DMS53 (cell line): Measurements from ENCODE around the gene TUBB6.
A peak's percentile ranks its signal among the peaks of the same experiment; 100 is the strongest.

Experiments used
- DNase-seq: peaks from one replicate; lab custom pipeline; 2025; lab: John Stamatoyannopoulos, UW

TUBB6 gene

DNA sequence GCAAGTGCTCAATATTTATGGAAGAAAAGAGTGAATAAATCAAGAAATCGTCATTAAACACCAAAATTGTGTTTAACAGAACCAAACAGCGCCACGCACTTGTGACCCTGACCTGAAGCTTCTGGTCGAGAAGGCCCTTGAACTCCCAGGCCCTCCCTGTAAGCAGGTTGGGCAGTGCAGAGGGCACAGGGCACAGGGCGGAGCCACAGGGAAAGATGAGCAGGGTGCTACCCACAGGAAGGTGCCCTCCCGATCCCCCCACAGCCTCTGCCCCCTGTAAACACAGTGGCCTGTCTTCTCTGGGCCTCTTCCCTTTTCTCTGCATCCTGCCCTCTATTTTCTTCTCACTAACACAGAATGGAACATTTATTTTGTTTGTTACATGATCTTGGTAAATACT is 16.9 kb upstream of the TUBB6 start:
- no peak for DNase-seq

DNA sequence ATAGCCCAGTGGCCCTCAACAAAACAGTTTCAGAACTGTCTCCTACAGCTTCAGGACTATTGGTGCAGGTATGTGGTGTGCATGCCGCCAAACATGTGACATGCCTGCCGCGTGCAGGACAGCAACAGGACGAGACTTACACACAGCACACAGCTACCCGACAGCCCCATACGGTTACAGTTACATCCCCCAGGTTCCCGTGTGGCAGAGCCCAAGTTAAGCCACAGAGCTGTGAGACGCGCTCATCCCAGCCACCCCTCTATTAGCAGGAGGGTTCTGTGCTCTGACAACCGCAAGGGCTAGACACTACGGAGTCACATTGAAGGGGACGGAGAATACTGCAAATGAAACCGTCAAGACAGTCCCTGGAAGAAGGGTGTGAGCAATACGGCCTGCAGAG is 16.4 kb upstream of the TUBB6 start:
- DNase-seq = no peak

DNA sequence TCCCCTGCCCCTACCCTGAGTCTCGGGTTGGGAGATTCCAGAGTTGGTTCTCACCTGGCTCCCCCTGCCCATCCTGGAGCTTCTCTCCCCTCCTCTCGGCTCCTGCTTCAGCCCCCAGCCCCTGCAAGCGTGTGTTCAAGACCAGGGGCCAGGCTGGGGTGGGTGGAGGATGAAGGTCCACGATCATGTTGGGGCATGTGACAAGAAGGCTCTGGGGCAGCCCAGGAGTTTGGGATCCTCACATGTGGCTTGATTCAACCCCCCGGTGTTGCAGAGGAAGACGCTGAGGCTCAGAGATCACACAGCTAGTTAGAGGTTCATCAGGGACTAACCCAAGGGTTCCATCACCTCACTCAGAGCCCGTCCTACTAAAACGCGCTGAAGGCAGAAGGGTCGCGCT is 14.2 kb upstream of the TUBB6 start:
- no peak for DNase-seq

DNA sequence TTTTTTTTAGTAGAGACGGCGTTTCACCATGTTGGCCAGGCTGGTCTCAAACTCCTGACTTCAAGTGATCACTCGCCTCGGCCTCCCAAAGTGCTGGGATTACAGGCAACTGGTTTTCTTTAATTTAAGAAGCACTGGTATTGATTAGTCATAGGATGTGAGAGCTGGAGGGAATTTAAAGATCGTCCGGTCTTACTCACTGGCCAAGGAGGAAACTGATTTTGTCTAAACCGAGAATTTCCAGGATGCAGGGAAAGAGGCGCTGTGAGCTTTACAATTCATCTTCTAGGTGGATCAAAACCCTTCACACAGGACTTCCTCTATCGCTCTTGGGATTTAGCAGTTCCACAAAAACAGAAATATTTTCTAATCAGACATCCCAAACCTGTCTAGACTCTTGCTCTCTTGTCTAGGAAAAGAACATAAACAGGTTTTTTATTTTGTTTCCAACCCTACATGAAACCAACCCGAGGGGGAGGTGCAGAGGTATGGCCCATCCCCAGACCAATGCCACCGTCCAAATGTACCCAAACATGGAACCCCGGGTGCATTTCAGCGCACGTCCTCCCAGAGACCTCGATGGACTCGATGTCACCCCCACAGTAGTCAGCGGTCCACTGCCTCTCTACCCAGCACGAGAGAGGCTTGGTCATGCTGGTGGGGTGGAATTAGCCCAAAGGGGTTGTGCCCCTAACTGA is 12.5 kb upstream of the TUBB6 start:
- no peak for DNase-seq

DNA sequence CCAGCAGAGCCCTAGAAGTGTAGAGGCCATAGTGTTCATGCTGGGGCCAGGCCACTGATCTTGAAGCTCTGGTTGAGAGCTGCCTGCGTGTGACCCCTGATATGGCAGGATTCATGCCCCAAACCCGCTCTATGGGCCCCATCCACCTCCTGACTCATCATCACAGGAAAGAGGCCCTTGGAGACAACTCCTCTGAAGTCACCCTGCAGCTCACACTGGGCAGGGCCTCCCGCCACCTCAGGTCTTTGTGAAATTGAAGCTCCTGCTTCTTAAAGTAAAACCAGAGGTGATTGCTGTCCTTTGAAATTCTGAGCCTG is 12.0 kb upstream of the TUBB6 start:
- DNase-seq = no peak

DNA sequence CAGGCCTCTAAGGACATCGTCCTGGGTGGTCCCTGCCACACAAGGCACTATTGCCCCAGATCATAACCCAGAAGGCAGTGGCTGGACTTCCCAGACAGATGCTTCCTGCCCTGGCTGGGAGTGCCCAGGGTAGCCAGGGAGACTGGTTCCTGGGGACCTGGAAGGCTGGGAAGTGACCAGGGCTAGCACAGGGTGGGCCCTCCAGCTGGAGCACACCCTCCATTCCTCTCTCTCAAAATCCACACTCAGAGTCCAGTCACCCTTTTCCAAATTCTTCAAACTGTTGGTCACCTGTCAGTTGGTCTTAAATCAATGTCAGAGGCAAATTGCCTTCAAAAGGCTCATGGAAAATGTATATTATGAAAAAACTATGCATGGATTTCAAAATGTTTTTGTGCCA is 11.6 kb upstream of the TUBB6 start:
- DNase-seq = no peak

DNA sequence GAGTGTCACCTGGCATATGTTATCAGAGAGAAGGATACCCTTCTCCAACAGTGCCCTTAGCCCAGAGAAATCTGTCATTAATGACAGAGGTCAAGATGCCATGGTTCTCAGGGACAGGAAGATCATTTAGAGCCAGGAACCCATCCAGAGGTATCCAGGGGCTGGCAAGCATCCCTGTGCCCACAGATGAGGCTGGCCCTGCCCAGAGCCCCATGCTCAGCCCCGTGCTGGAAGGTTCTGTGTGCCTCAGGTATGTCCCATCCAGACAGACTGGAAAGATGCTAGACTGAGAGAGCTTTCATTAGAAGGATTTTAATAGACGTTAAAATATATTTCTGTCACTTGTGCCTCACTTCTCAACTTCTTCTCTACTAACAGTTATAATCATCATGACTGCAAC is 8.2 kb upstream of the TUBB6 start:
- no peak for DNase-seq

DNA sequence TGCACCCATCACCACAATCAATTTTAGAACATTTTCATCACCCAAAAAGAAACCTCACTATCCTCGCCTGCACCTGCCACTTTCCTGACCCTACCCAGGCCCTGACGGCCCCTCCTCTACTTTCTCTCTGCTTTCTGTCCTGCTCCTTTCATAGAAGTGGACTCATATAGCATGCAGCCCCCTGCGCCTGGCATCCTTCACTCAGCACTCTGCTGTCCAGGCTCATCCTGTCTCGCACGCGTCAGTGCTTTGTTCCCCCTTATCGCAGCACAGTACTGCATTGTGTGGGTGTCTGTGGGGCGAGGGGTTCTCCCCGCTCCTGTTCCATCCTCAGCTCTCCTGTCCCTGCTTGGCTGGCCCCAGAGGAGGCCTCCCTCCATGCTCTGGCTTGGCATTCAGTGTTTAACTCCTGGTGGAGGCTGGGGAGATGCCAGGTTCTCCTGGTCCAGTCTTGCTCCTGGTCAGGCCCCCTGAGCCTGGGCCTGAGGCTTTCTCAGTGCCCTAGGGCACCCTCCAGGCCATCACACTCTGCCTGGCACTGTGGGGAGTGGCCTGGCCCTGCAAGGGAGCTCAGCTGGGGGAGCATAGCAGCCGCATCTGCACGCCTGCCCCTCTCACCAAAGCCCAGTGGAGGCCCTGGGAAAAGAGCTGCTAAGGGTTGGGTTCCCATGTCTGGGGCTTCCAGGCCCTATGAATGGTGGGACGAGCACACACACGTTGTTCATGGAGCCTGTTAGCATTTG is 6.6 kb upstream of the TUBB6 start:
- DNase-seq = no peak

DNA sequence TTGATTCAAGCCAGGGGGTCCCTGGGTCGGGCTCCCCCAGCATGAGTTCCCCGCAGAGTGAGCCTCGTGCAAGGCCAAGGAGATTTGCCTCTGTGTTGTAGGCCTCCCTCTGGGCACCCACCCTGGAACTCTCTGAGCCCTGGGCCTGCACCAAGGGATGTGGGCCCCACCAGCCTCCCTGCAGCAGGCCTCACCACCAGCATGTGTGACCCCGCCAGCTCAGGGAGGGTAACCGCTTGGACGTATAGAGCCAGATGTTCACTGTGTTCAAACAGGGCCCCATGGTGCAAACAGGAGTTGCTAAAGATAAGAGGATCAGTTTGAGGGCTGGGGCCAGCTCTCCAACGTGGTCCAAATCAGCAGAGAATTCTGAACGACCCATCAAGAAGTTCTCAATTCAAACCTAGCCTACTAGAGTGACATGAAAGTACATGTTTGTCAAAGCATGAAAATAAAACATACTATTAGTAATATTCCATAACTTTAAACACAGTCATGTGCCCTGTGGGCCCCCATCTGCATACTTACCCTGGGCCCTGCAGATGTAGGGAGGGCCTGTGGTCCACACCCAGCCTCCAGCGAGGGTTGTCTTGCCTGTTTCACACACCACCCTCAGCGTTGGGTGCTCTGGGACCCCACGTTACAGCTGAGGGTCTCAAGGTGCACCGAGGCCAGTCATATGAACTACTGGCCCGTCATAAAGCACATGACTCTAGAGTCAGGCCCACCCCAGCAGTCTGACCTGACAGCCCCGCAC is 5.5 kb upstream of the TUBB6 start:
- DNase-seq = no peak

DNA sequence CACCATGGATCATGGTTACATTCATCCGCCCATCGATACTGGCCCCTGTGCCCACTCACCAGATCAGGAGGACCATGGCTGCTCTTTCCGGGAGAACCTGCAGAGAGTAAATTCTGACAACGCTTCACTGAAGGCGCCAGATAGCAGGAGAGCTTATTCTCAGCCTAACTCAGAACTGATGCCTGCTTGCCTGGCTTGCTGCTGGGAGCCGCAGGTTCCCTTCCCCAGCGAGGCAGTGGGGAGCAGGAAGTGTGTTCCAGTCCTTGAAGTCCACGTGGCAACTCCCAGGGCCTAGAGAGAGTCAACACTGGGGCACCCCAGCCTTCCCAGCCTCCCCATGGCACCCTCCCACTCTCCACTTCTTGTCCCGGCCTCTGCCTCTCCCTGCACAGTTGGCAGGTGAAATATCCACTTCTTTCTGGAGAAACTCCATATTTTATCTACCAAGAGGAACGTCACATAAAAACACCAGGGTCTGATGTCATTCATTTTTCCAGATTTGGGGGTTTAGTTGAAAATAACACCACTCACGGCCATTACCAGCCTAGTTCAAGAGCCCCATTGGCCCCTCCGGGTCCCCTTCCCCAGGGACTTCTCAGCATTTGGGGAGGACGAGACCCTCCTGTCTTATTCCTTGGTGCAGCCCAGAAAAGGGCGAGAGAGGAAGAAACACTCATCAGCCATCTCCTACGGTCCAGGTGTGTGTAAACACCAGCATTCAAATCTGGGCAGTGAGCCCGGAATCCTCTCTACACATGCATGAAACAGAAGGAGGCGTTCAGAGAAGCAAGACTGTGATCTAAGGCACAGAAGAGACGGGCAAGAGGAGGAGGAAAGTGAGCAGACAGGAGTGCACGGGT is 3.5 kb upstream of the TUBB6 start:
- DNase-seq = peak; percentile 90

DNA sequence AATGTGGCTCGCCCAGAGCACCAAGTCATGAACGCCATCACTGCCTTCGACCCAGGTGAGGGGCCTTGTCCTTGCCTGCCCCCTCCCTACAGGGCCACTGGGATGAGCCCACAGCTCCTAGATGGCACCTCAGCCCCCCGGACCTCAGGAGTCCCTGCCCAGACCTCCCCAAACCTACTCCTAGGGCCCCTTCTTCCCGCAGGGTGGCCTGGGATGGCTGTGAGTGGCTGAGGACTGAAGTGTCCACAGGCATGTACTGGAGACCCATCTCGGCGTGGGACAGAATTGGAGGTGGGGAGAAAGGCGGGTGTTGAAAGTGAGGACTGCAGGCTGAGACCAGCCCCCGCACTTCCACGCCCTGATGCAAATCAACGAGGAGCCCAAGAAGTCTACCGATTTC is 2.8 kb upstream of the TUBB6 start:
- no peak for DNase-seq

DNA sequence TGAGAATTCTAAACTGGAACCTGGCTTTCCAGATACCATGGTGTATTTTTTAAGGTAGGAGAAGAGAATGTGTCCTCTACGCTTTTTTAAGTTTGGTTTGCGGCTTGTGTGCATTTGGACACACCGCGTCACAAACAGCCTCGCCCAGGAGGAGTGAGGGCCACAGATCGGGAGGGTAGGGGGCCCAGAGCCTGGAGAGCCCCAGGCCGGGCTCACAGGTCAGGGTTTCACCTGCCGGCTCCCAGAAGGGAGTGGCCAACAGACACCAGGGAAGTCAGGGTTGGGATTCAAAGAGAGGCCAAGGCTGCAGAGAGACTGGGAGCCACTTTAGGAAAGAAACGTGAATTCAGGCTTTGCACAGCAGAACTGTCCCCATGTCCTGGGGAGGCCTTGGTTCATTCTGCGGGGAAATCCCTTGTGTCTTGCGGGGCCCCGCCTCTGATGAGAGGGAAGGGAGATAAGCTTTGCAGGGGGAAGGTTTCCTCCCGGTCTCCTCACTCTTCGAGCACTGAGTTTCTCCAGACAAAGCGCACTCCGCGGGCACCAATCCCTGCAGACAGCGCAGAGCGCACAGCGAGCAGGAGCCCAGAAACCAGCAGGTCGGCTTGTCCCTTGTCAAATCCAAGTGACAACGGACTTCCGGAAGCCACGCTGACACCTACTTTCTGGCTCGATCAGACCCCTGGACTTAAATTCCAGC is 2.0 kb upstream of the TUBB6 start:
- no peak for DNase-seq

DNA sequence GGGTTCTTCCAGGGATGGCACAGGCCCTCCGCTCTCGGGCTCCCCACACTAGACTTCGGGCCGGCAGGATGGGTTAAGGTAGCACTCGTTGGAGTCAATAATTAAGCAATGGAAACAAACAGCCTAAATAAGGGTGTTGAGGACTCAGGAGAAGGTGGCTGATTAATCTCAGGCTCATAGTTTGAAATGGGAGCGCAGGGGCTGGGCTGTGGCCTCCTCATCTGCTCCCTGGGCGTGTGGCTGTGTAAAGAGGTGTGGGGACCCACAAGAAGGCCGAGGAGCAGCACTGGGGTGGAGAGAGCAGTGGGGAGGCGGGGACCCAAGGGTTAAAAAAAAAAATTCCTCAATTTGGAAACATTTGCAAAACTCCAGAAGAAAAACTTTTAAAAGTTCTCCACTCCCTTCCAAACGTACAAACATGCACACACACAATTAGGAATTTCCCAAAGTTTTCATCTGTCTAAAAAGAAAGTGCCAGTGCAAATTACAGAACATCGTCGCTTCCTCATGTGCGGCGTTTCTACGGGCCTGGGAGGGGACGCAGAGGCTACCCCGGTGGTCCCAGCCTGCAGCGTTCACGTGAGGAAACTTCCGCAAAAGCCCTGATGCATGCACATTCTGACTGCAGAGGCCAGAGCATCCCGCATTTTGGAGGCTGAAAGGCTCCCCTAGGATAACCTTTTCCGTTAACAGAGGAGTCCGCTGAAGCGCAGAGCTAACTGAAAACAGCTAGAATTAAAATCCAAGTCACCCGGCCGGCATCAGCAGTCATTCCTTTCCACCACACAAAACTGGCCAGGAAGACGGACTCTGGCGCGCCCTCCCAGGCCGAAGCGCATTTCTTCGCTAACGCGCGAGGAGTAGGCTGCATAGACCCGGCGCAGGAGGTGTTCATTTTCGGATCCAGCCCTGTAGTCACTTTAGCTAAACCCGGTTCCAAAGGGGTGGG is 1.0 kb upstream of the TUBB6 start:
- DNase-seq = peak; percentile 62

DNA sequence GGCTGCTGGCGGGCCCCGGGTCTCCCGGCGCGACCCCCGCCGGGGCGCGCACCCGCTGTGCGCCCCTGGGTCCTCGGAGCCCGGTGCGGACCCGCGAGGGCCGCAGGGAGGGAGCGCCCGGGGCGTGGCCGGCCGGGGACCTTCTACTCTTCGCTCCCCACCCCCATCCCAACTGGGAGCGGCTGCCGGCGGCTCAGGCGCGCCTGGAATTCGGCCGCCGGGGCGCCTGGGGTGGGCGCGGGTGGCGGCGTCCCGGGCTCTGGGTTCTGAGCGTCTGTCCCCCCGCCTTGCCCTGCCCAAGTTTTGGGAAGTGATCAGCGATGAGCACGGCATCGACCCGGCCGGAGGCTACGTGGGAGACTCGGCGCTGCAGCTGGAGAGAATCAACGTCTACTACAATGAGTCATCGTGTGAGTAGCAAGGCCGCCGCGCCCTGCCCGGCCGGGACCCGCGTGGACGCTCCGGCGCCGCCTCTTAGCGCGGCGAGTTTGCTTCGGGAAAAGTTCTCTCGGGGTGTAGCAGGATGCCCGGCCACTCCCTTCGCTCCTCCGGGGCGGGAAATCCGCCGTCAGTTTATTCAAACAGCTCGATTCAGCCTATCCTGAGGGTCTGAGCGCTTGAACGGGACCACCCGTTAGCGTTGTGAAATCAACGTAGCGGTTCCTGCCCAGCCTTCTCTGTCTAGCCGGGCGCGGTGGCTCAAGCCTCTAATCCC is 502 bp downstream of the TUBB6 start:
- peak; percentile 87 for DNase-seq

DNA sequence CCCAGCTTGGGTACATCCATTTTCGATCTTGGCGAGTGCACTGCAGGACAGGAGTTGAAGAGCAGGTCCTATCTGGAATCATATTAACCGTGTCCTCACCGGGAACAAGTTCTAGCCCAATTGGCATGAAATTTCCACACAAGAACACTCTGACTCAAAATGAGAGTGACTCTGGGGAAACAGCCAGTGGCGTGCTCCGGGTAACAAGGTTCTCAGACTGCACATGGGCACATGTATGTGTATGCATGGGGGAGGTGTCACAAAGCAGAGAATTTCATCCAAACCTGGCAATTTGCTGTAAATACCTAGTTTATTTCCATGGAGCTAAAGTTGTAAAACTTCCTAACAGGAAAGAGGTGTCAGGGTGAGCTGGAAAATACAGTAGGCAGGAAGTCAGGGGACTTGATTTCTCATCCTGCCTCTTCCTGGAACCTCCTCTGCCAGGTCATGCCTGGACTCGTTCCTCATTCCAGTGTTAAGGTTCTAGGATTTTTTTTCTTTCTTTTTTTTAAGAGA is 1.7 kb downstream of the TUBB6 start:
- no peak for DNase-seq

DNA sequence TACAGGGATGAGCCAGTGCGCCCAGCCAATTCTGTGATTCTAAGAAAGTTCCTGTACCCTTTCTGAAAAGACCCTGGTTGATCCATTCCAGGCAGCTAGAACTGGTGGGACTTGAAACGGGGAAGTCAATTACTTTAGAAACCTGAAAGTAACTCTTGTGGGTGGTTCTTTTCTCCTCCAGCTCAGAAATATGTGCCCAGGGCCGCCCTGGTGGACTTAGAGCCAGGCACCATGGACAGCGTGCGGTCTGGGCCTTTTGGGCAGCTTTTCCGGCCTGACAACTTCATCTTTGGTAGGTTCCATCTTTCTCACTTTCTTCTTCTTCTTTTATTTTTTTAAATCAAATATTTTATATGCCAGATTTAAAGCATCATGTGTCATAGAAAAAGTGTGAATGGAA is 2.7 kb downstream of the TUBB6 start:
- no peak for DNase-seq

DNA sequence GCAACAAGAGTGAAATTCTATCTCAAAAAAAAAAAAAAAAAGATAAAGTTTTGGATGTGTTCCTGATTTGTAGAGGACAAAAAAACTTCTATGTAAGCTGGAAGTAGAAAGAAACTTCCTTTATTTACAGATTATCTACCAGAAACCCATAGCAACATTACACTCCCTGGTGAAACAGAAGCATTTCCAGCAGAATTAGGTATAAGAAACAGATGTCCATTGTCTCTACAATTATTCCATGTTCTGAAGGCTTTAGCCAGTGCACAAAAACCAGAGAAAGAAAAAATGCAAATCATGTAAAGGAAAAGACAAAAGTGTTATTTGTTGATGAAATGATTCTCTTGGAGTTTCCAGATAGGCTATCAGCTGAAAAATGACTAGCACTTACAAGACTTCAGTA is 4.9 kb downstream of the TUBB6 start:
- no peak for DNase-seq

DNA sequence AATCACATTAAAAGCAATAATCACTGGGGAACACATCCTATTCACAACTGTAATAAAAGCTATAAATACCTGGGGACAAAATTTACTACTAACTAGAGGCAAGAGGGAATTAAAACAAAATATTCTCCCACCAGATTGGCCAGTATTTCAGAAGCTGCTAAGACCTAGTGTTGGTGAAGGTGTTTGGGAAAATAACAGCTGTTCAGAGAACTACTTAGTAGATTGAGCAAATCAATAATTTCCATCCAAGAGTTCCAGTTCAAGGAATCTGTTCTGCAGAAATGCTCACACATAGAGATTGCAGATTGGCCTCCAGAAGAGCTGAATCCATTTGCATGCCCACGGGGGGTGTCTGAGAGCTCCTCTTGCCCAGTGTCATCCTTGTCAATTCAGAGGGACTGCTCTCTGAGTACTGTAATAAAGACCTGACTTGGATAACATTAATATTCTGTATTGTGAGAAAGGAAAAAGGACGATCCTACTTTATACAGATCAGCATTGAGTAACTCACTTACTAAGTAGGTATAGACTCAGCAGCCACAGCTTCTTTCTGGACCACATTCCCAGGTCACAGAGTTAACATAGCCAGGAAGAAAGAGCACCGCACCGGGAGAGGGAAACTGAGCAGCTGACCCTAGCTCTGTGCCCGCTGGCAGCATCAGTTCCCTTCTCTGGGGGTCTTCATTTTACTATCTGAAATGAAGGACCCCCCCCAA is 5.6 kb downstream of the TUBB6 start:
- DNase-seq = no peak
